Measurements from ENCODE around the gene SOX6. TPM values are rescaled to one million over a fixed set of nuclear protein-coding genes. Genes with fewer than 3 reads are reported as not detected.
A peak's percentile ranks its signal among the peaks of the same experiment; 100 is the strongest.

The SOX6 gene
- total RNA-seq, 6 experiments from 2014 or later, result 3.3 to 16.1 (median 7.8) TPM

- WGBS (ENCODE audit: insufficient coverage, low coverage, low lambda C conversion rate, missing lambda C conversion rate), result 57% methylated on average over 3 of the region's 3 CpGs
- Histone ChIP-seq H3K27ac (no peak overlapping the region), H3K4me3 (no peak overlapping the region), H3K4me1 (no peaks in the 10 kb centered on the region), H3K36me3 (no peaks in the 10 kb centered on the region), H3K9me3 (no peaks in the 10 kb centered on the region), H3K27me3 (no peaks in the 10 kb centered on the region)
- ATAC-seq (no peak), DNase-seq (no peak)
- intact Hi-C loops (cut with DNase I), result no loop called here
- no peak for TF ChIP-seq CTCF (IDR thresholded peaks at IDR 0.05)
- no peak for TF ChIP-seq POLR2A (IDR thresholded peaks at IDR 0.05)
These were observed 7.4 kb upstream of the SOX6 start for GRCh38 chr11:16363706-16364105.

GRCh38 chr11:16361108-16361865, 4.9 kb upstream of the SOX6 start:
- no peak for DNase-seq
- Histone ChIP-seq H3K27me3 (no peaks in the 10 kb centered on the region), H3K27ac (no peak overlapping the region), H3K36me3 (no peaks in the 10 kb centered on the region), H3K4me1 (no peaks in the 10 kb centered on the region), H3K9me3 (no peaks in the 10 kb centered on the region), H3K4me3 (no peak overlapping the region)
- intact Hi-C loops (cut with DNase I), result no loop called here
- no peak for ATAC-seq
- 76% methylated on average over 1 of the region's 1 CpG for WGBS (ENCODE audit: insufficient coverage, low coverage, low lambda C conversion rate, missing lambda C conversion rate)
- TF ChIP-seq POLR2A (IDR thresholded peaks at IDR 0.05) (no peak), CTCF (IDR thresholded peaks at IDR 0.05) (no peak)

GRCh38 chr11:16359369-16359768, 3.0 kb upstream of the SOX6 start:
- Histone ChIP-seq H3K4me3 (no peak overlapping the region), H3K4me1 (no peaks in the 10 kb centered on the region), H3K27ac (no peak overlapping the region), H3K36me3 (no peaks in the 10 kb centered on the region), H3K27me3 (no peaks in the 10 kb centered on the region), H3K9me3 (no peaks in the 10 kb centered on the region)
- intact Hi-C loops (cut with DNase I), result no loop called here
- DNase-seq, result no peak
- TF ChIP-seq CTCF (IDR thresholded peaks at IDR 0.05) (no peak), POLR2A (IDR thresholded peaks at IDR 0.05) (no peak)
- 63% methylated on average over 4 of the region's 4 CpGs for WGBS (ENCODE audit: insufficient coverage, low coverage, low lambda C conversion rate, missing lambda C conversion rate)
- no peak for ATAC-seq

- H3K4me3 ChIP-seq, result no peak overlapping the region
- H3K9me3 ChIP-seq, result no peaks in the 10 kb centered on the region
- H3K36me3 ChIP-seq, result no peaks in the 10 kb centered on the region
- DNase-seq, result no peak
- intact Hi-C loops (cut with DNase I), result no loop called here
- no peaks in the 10 kb centered on the region for H3K4me1 ChIP-seq
- TF ChIP-seq CTCF (IDR thresholded peaks at IDR 0.05) (no peak), POLR2A (IDR thresholded peaks at IDR 0.05) (no peak)
- no peak overlapping the region for H3K27ac ChIP-seq
- H3K27me3 ChIP-seq, result no peaks in the 10 kb centered on the region
- peak in 3 of 4 donors; percentile 48 to 79 (median 64) for ATAC-seq
These were observed 2.4 kb upstream of the SOX6 start for GRCh38 chr11:16358726-16359125.

All from right lobe of liver (tissue), 6 donors.